Bronchial epithelial cell (primary cell): Measurements from ENCODE around the gene SDC4. TPM values are rescaled to one million over a fixed set of nuclear protein-coding genes. Genes with fewer than 3 reads are reported as not detected.
A peak's percentile ranks its signal among the peaks of the same experiment; 100 is the strongest.

Source experiments
- DNase-seq: peaks from one replicate; pipeline ENCODE4 v3.0.0-alpha.2; 2010; ENCODE audit warnings: low read depth
- FAIRE-seq: peaks from 2 replicates; lab custom pipeline; 2011; peaks lifted over from hg19 to GRCh38; lab: Jason Lieb, UNC
- H3K27me3 ChIP-seq: 2 replicates; pipeline ENCODE4 v1.5.1; 2011; ENCODE audit warnings: low read length; ENCODE audit not compliant: control insufficient read depth, insufficient read depth
- H3K36me3 ChIP-seq: 2 replicates; pipeline ENCODE4 v1.5.1; 2011; ENCODE audit warnings: low read length; ENCODE audit not compliant: control insufficient read depth, insufficient read depth
- H3K4me3 ChIP-seq: 2 replicates; pipeline ENCODE4 v1.5.1; 2011; ENCODE audit warnings: mild to moderate bottlenecking, low read depth, low read length, control low read depth
- total RNA-seq: library from RNA; depleted of rRNA; stranded (reverse); fragments of >200 nt; gene quantifications from 2 replicates; pipeline ENCODE4 v1.2.1, GENCODE V29; 2014
- TF ChIP-seq, protein P1 (sequence below): IDR thresholded peaks from 2 replicates; pipeline ENCODE4 v1.5.1; 2011; ENCODE audit warnings: mild to moderate bottlenecking, moderate library complexity, low read length, control low read depth, inconsistent platforms; ENCODE audit not compliant: insufficient read depth, severe bottlenecking

The SDC4 gene
- total RNA-seq, 1 donor from 2014 or later, result 272 TPM

DNA sequence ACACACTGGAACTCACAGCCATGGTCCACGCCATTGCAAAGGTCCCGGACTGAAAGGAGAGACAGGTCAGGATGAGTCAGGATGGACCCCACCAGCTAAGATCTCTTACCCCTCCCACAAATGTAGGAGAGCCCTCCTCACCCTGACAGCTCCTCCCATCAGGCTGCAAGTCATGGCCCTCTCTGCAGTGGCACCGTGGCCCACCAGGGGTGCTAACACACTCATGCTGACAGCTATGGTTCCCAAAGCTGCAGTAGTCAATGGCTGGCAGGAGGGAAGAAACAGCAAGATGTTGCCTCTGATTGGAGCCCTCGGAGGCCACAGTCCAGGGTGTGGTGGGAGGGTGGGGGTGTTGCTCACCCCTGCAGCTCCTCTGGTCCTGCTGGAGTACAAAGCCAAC lies 47.3 kb downstream of the SDC4 start:
- Histone ChIP-seq H3K36me3 (no peaks in the 10 kb centered on the region), H3K27me3 (peaks cover 5% of the 10 kb centered on the region), H3K4me3 (no peak overlapping the region)
- FAIRE-seq (no peak), DNase-seq (peak; percentile 31)
- TF ChIP-seq, protein P1, sequence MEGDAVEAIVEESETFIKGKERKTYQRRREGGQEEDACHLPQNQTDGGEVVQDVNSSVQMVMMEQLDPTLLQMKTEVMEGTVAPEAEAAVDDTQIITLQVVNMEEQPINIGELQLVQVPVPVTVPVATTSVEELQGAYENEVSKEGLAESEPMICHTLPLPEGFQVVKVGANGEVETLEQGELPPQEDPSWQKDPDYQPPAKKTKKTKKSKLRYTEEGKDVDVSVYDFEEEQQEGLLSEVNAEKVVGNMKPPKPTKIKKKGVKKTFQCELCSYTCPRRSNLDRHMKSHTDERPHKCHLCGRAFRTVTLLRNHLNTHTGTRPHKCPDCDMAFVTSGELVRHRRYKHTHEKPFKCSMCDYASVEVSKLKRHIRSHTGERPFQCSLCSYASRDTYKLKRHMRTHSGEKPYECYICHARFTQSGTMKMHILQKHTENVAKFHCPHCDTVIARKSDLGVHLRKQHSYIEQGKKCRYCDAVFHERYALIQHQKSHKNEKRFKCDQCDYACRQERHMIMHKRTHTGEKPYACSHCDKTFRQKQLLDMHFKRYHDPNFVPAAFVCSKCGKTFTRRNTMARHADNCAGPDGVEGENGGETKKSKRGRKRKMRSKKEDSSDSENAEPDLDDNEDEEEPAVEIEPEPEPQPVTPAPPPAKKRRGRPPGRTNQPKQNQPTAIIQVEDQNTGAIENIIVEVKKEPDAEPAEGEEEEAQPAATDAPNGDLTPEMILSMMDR, result peak; percentile 30

DNA sequence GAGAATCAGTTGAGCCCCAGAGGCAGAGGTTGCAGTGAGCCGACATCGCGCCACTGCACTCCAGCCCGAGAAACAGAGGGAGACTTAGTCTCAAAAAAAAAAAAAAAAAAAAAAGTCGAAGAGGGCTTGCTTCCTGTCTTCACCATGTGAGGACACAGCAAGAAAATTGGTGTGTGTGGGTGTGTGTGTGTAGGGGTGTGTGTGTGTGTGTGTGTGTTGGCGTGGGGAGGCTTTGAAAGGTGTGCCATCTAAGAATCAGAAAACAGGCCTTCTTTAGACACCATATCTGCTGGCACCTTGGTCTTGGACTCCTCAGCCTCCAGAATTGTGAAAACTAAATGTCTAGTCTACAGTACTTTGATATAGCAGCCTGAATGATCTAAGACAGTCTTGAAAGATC lies 48.4 kb downstream of the SDC4 start:
- no peak for DNase-seq
- FAIRE-seq, result no peak
- peaks cover 4% of the 10 kb centered on the region for H3K27me3 ChIP-seq
- no peak overlapping the region for H3K4me3 ChIP-seq
- TF ChIP-seq, protein P1, result no peak
- no peaks in the 10 kb centered on the region for H3K36me3 ChIP-seq

DNA sequence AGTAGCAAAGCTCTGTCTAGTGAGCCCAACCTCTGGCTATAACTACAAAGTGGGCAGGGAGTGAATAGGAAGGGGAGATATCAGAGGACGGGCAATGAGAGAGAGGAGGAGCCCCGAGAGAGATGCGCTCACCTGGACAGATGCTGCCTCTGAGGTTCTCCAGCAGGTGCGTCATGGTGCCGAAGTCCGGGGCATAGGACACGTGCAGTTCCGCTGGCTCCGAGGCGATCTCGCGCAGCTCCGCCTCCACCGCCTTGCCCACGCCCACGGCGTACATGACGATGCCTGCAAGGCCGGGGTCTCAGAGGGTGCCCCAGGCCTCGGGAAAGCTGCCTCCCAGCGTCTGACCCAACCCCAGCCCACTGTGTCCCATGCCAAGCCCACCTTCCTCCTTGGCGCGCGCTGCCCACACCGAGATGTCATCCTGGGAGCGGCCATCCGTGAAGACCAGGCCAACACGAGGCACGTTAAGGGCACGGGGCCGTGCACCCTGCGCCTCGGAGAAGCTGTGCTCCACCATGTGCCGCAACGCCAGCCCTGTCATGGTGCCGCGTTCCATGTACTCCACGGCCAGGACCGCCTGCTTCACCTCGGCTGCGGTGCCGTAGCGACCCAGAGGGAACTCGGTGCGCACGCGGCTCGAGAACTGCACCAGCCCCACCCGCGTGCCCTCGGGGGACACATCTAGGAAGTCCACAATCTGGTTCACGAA lies 50.3 kb downstream of the SDC4 start:
- TF ChIP-seq, protein P1, result no peak
- Histone ChIP-seq H3K27me3 (peaks cover 3% of the 10 kb centered on the region), H3K36me3 (no peaks in the 10 kb centered on the region), H3K4me3 (no peak overlapping the region)
- DNase-seq, result no peak
- FAIRE-seq, result no peak

DNA sequence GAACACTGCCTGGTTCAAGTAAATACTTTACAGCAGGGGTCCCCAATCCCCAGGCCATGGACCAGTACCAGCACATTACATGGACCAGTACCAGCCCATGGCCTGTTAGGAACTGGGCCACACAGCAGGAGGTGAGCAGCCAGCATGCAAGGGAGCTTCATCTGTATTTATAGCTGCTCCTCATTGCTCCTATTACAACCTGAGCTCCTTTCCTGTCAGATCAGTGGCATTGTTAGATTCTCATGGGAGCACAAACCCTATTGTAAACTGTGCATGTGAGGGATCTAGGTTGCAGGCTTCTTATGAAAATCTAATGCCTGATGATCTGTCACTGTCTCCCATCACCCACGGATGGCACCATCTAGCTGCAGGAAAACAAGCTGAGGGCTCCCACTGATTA lies 53.6 kb downstream of the SDC4 start:
- Histone ChIP-seq H3K4me3 (no peak overlapping the region), H3K36me3 (no peaks in the 10 kb centered on the region), H3K27me3 (peaks cover 5% of the 10 kb centered on the region)
- FAIRE-seq (no peak), DNase-seq (no peak)
- TF ChIP-seq, protein P1, result no peak

DNA sequence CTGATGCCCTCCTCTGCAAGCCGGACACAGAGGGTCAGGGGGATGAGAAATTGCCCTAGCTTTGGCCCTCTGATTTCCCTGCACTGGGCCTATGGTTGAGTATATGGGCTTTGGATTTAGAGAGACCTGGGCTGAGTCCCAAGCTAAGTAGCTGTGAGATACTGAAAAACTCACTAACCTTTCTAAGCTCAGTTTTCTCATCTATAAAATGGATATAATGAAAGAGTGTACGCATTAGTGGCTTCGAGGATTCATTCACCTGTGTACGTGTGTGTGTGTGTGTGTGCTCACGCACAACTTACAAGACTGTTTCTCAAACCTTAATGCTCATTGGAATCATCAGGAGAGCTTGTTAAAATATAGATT lies 54.2 kb downstream of the SDC4 start:
- Histone ChIP-seq H3K27me3 (peaks cover 5% of the 10 kb centered on the region), H3K4me3 (no peak overlapping the region), H3K36me3 (no peaks in the 10 kb centered on the region)
- TF ChIP-seq, protein P1, result no peak
- FAIRE-seq (no peak), DNase-seq (no peak)
